WTC11 (cell line): ENCODE results near the gene PLCL2. TPM values are rescaled to one million over a fixed set of nuclear protein-coding genes. Genes with fewer than 3 reads are reported as not detected.

Source experiments
- ATAC-seq: fragments of 200-7000 bp; cut with Tn5 transposase; 2 replicates; pipeline ENCODE4 v1.10.0; 2021; ENCODE audit warnings: mild to moderate bottlenecking, moderate library complexity
- CTCF ChIA-PET: fragments of 300-600 bp; sonication (Branson Sonifier 250); formaldehyde crosslinking; loops from one replicate; lab custom pipeline; 2021; ENCODE audit warnings: antibody characterized with exemption; lab: Charles Lee
- POLR2A ChIA-PET: fragments of 350-600 bp; sonication (Branson Sonifier 250); formaldehyde crosslinking; loops from one replicate; lab custom pipeline; 2021; ENCODE audit warnings: antibody characterized with exemption; lab: Charles Lee
- DNase-seq: peaks from one replicate; pipeline ENCODE4 v3.0.0; 2021; ENCODE audit warnings: low spot score
- H3K27ac Mint-ChIP-seq: 2 replicates; pipeline ENCODE4 v1.8.0; 2021; ENCODE audit warnings: mixed read lengths
- H3K27me3 Mint-ChIP-seq: 2 replicates; pipeline ENCODE4 v1.8.0; 2021; ENCODE audit warnings: low read depth, mild to moderate bottlenecking, moderate library complexity, mixed read lengths
- H3K36me3 Mint-ChIP-seq: 2 replicates; pipeline ENCODE4 v1.8.0; 2021; ENCODE audit warnings: mixed read lengths
- H3K4me1 Mint-ChIP-seq: 2 replicates; pipeline ENCODE4 v1.8.0; 2022; ENCODE audit warnings: mixed read lengths
- H3K4me3 Mint-ChIP-seq: 2 replicates; pipeline ENCODE4 v1.8.0; 2021; ENCODE audit warnings: mild to moderate bottlenecking, moderate library complexity, mixed read lengths
- H3K9me3 Mint-ChIP-seq: 2 replicates; pipeline ENCODE4 v1.8.0; 2021; ENCODE audit warnings: mixed read lengths
- ATF1 ChIP-seq: sonication (generic); formaldehyde crosslinking; IDR thresholded peaks from 2 replicates; pipeline ENCODE4 v1.8.1; 2023; ENCODE audit warnings: mild to moderate bottlenecking, moderate library complexity, missing genetic modification reagents
- EMX1 ChIP-seq: fragments of 250-450 bp; sonication (Bioruptor Pico); IDR thresholded peaks from 2 replicates; pipeline ENCODE4 v1.8.0; 2021; ENCODE audit warnings: mild to moderate bottlenecking
- IRF2 ChIP-seq: sonication (generic); formaldehyde crosslinking; IDR thresholded peaks from 2 replicates; pipeline ENCODE4 v1.8.0; 2022; ENCODE audit warnings: low read depth, missing genetic modification reagents, borderline replicate concordance
- MXD4 ChIP-seq: fragments of 250-450 bp; sonication (Bioruptor Pico); IDR thresholded peaks from 2 replicates; pipeline ENCODE4 v1.8.0; 2021; ENCODE audit warnings: mild to moderate bottlenecking, moderate library complexity, borderline replicate concordance
- NFYB ChIP-seq: sonication (generic); formaldehyde crosslinking; conservative IDR thresholded peaks from 2 replicates; pipeline ENCODE4 v1.8.0; 2022; ENCODE audit warnings: low read depth, missing genetic modification reagents
- TEAD4 ChIP-seq: sonication (generic); formaldehyde crosslinking; IDR thresholded peaks from 2 replicates; pipeline ENCODE4 v1.8.0; 2022; ENCODE audit warnings: mild to moderate bottlenecking, missing genetic modification reagents
- ZBTB21 ChIP-seq: sonication (generic); formaldehyde crosslinking; IDR thresholded peaks from 2 replicates; pipeline ENCODE4 v1.8.1; 2023; ENCODE audit warnings: mild to moderate bottlenecking, missing genetic modification reagents, borderline replicate concordance
- ZNF138 ChIP-seq: sonication (generic); formaldehyde crosslinking; conservative IDR thresholded peaks from 2 replicates; pipeline ENCODE4 v1.8.1; 2022; ENCODE audit warnings: mild to moderate bottlenecking, moderate library complexity, missing genetic modification reagents
- ZNF232 ChIP-seq: sonication (generic); formaldehyde crosslinking; IDR thresholded peaks from 2 replicates; pipeline ENCODE4 v1.8.0; 2022; ENCODE audit warnings: mild to moderate bottlenecking, missing genetic modification reagents
- ZNF416 ChIP-seq: fragments of 250-450 bp; sonication (Bioruptor Pico); IDR thresholded peaks from 2 replicates; pipeline ENCODE4 v1.9.0; 2021; ENCODE audit warnings: mild to moderate bottlenecking, inconsistent platforms
- ZNF512 ChIP-seq: sonication (generic); formaldehyde crosslinking; IDR thresholded peaks from 2 replicates; pipeline ENCODE4 v1.8.1; 2022; ENCODE audit warnings: missing genetic modification reagents, borderline replicate concordance
- total RNA-seq: library from RNA; stranded (reverse); gene quantifications from 3 replicates; pipeline ENCODE4 v1.2.3, GENCODE V29; 2021
- TF ChIP-seq, protein P1 (sequence below): sonication (generic); formaldehyde crosslinking; conservative IDR thresholded peaks from 2 replicates; pipeline ENCODE4 v1.8.1; 2023; ENCODE audit warnings: mild to moderate bottlenecking, low read depth, missing genetic modification reagents, moderate library complexity
- TF ChIP-seq, protein P2 (sequence below): sonication (generic); formaldehyde crosslinking; IDR thresholded peaks from 2 replicates; pipeline ENCODE4 v1.8.1; 2023; ENCODE audit warnings: mild to moderate bottlenecking, moderate library complexity, missing genetic modification reagents
- TF ChIP-seq, protein P3 (sequence below): fragments of 250-450 bp; sonication (Bioruptor Pico); IDR thresholded peaks from 2 replicates; pipeline ENCODE4 v1.9.0; 2021; ENCODE audit warnings: mild to moderate bottlenecking
- TF ChIP-seq, protein P4 (sequence below): sonication (generic); formaldehyde crosslinking; IDR thresholded peaks from 2 replicates; pipeline ENCODE4 v1.8.1; 2023; ENCODE audit warnings: mild to moderate bottlenecking, missing genetic modification reagents, moderate library complexity

Gene PLCL2
- total RNA-seq, 1 experiment from 2014 or later = 11.8 TPM

DNA sequence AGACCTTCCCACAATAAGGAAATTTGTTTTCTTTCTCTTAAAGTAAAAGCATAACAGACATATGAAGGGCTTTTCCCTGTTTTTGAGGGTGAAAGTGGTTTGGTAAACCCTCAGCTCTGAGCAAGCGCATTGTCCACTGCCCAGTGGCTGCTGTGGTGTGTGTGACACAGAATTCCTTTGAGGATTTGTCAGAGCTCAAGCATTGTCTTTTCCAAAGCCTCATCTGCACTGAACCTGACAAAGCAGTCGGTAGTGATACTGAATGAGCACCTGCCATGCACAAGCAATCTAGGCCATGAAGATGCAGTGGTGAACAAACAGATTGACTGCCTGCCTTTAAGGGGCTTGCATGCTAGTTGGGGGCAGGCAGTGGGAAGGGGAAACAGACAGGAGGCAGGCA, 128.3 kb downstream of the PLCL2 start (continued):
- TF ChIP-seq, protein P1, sequence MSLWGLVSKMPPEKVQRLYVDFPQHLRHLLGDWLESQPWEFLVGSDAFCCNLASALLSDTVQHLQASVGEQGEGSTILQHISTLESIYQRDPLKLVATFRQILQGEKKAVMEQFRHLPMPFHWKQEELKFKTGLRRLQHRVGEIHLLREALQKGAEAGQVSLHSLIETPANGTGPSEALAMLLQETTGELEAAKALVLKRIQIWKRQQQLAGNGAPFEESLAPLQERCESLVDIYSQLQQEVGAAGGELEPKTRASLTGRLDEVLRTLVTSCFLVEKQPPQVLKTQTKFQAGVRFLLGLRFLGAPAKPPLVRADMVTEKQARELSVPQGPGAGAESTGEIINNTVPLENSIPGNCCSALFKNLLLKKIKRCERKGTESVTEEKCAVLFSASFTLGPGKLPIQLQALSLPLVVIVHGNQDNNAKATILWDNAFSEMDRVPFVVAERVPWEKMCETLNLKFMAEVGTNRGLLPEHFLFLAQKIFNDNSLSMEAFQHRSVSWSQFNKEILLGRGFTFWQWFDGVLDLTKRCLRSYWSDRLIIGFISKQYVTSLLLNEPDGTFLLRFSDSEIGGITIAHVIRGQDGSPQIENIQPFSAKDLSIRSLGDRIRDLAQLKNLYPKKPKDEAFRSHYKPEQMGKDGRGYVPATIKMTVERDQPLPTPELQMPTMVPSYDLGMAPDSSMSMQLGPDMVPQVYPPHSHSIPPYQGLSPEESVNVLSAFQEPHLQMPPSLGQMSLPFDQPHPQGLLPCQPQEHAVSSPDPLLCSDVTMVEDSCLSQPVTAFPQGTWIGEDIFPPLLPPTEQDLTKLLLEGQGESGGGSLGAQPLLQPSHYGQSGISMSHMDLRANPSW (CRISPR knock-in tag) = no peak
- TF ChIP-seq ZNF138 (CRISPR knock-in tag) (no peak), TEAD4 (no peak), EMX1 (CRISPR knock-in tag) (no peak), ZNF416 (no peak), ZNF512 (CRISPR knock-in tag) (no peak), ATF1 (CRISPR knock-in tag) (no peak)
- TF ChIP-seq, protein P2, sequence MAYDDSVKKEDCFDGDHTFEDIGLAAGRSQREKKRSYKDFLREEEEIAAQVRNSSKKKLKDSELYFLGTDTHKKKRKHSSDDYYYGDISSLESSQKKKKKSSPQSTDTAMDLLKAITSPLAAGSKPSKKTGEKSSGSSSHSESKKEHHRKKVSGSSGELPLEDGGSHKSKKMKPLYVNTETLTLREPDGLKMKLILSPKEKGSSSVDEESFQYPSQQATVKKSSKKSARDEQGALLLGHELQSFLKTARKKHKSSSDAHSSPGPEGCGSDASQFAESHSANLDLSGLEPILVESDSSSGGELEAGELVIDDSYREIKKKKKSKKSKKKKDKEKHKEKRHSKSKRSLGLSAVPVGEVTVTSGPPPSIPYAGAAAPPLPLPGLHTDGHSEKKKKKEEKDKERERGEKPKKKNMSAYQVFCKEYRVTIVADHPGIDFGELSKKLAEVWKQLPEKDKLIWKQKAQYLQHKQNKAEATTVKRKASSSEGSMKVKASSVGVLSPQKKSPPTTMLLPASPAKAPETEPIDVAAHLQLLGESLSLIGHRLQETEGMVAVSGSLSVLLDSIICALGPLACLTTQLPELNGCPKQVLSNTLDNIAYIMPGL (CRISPR knock-in tag) = no peak

DNA sequence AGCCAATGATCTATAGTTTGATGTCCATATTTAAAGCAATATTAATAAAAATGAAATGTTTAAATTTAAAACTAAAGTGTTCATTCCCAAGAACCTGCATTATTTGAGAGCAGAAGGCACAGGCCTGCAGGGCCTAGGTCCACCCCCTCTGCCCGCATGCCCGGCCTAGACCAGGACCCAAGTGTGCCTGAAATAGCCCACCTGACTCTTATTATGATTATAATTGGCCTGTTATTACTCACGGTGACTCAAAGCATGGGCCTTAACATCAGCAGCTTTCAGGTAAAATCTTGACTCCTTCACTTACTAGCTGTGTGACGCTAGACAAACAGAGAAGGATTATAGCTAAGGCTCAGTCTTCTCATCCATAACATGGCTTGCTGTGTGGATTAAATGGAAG, 128.8 kb downstream of the PLCL2 start:
- POLR2A ChIA-PET = no interaction called here
- H3K36me3 Mint-ChIP-seq = 0 out of 2 replicates have a peak, but pooled peaks cover 5% of the 10 kb centered on the region
- H3K4me1 Mint-ChIP-seq = peaks cover 17% of the 10 kb centered on the region
- TF ChIP-seq ZNF232 (no peak), NFYB (CRISPR knock-in tag) (no peak), IRF2 (CRISPR knock-in tag) (no peak), ZBTB21 (CRISPR knock-in tag) (no peak), MXD4 (CRISPR knock-in tag) (no peak)
- TF ChIP-seq, protein P3, sequence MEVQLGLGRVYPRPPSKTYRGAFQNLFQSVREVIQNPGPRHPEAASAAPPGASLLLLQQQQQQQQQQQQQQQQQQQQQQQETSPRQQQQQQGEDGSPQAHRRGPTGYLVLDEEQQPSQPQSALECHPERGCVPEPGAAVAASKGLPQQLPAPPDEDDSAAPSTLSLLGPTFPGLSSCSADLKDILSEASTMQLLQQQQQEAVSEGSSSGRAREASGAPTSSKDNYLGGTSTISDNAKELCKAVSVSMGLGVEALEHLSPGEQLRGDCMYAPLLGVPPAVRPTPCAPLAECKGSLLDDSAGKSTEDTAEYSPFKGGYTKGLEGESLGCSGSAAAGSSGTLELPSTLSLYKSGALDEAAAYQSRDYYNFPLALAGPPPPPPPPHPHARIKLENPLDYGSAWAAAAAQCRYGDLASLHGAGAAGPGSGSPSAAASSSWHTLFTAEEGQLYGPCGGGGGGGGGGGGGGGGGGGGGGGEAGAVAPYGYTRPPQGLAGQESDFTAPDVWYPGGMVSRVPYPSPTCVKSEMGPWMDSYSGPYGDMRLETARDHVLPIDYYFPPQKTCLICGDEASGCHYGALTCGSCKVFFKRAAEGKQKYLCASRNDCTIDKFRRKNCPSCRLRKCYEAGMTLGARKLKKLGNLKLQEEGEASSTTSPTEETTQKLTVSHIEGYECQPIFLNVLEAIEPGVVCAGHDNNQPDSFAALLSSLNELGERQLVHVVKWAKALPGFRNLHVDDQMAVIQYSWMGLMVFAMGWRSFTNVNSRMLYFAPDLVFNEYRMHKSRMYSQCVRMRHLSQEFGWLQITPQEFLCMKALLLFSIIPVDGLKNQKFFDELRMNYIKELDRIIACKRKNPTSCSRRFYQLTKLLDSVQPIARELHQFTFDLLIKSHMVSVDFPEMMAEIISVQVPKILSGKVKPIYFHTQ (CRISPR knock-in tag) = no peak
- TF ChIP-seq, protein P4, sequence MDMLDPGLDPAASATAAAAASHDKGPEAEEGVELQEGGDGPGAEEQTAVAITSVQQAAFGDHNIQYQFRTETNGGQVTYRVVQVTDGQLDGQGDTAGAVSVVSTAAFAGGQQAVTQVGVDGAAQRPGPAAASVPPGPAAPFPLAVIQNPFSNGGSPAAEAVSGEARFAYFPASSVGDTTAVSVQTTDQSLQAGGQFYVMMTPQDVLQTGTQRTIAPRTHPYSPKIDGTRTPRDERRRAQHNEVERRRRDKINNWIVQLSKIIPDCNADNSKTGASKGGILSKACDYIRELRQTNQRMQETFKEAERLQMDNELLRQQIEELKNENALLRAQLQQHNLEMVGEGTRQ = no peak
- no peak overlapping the region for H3K27ac Mint-ChIP-seq
- ATAC-seq (no peak), DNase-seq (no peak)
- CTCF ChIA-PET = no interaction called here
- no peak overlapping the region for H3K4me3 Mint-ChIP-seq
- no peaks in the 10 kb centered on the region for H3K9me3 Mint-ChIP-seq
- no peaks in the 10 kb centered on the region for H3K27me3 Mint-ChIP-seq
